ENCODE measurements around the gene SRR. TPM values are rescaled to one million over a fixed set of nuclear protein-coding genes. Genes with fewer than 3 reads are reported as not detected.

The SRR gene
- total RNA-seq, 3 donors from 2014 or later, result 9.7 to 13.3 (median 10.2) TPM

- DNase-seq (ENCODE audit: low spot score in 2 of 2), result no peak
- no peaks in the 10 kb centered on the region for H3K36me3 ChIP-seq
- H3K27me3 ChIP-seq, result no peaks in the 10 kb centered on the region
- H3K4me1 ChIP-seq, result no peaks in the 10 kb centered on the region
- H3K9me3 ChIP-seq, result no peaks in the 10 kb centered on the region
- TF ChIP-seq POLR2AphosphoS5 (IDR thresholded peaks at IDR 0.05), result no peak
- no peak for TF ChIP-seq POLR2A (IDR thresholded peaks at IDR 0.05)
- no peak for TF ChIP-seq CTCF (IDR thresholded peaks at IDR 0.05)
- no peak overlapping the region for H3K4me3 ChIP-seq
- intact Hi-C loops (cut with DNase I; ENCODE audit: low total_unique reads), result no loop called here
- peak overlapping the region in 1 of 2 donors; percentile 13 for H3K27ac ChIP-seq
Observed at GRCh38 chr17:2363318-2363717, 59.6 kb downstream of the SRR start.

GRCh38 chr17:2363851-2364762, 60.4 kb downstream of the SRR start:
- intact Hi-C loops (cut with DNase I; ENCODE audit: low total_unique reads), result no loop called here
- no peaks in the 10 kb centered on the region for H3K4me1 ChIP-seq
- no peaks in the 10 kb centered on the region for H3K36me3 ChIP-seq
- no peak for DNase-seq (ENCODE audit: low spot score in 2 of 2)
- H3K27ac ChIP-seq, result peak overlapping the region in 1 of 2 donors; percentile 13
- no peaks in the 10 kb centered on the region for H3K9me3 ChIP-seq
- TF ChIP-seq POLR2A (IDR thresholded peaks at IDR 0.05), result no peak
- no peak for TF ChIP-seq CTCF (IDR thresholded peaks at IDR 0.05)
- TF ChIP-seq POLR2AphosphoS5 (IDR thresholded peaks at IDR 0.05), result no peak
- no peak overlapping the region for H3K4me3 ChIP-seq
- H3K27me3 ChIP-seq, result no peaks in the 10 kb centered on the region

GRCh38 chr17:2364763-2365116, 61.0 kb downstream of the SRR start:
- H3K9me3 ChIP-seq, result no peaks in the 10 kb centered on the region
- no peaks in the 10 kb centered on the region for H3K36me3 ChIP-seq
- H3K27me3 ChIP-seq, result no peaks in the 10 kb centered on the region
- no peak for DNase-seq (ENCODE audit: low spot score in 2 of 2)
- intact Hi-C loops (cut with DNase I; ENCODE audit: low total_unique reads), result no loop called here
- H3K4me1 ChIP-seq, result no peaks in the 10 kb centered on the region
- H3K4me3 ChIP-seq, result no peak overlapping the region
- TF ChIP-seq POLR2A (IDR thresholded peaks at IDR 0.05), result no peak
- TF ChIP-seq POLR2AphosphoS5 (IDR thresholded peaks at IDR 0.05), result no peak
- no peak for TF ChIP-seq CTCF (IDR thresholded peaks at IDR 0.05)
- no peak overlapping the region for H3K27ac ChIP-seq

- Histone ChIP-seq H3K4me1 (no peaks in the 10 kb centered on the region), H3K4me3 (no peak overlapping the region), H3K27me3 (no peaks in the 10 kb centered on the region), H3K36me3 (no peaks in the 10 kb centered on the region), H3K9me3 (no peaks in the 10 kb centered on the region), H3K27ac (no peak overlapping the region)
- TF ChIP-seq POLR2A (IDR thresholded peaks at IDR 0.05) (no peak), POLR2AphosphoS5 (IDR thresholded peaks at IDR 0.05) (no peak), CTCF (IDR thresholded peaks at IDR 0.05) (no peak)
- intact Hi-C loops (cut with DNase I; ENCODE audit: low total_unique reads), result no loop called here
- DNase-seq (ENCODE audit: low spot score in 2 of 2), result no peak
Observed at GRCh38 chr17:2365132-2365531, 61.4 kb downstream of the SRR start.

GRCh38 chr17:2366747-2367494, 63.2 kb downstream of the SRR start:
- Histone ChIP-seq H3K9me3 (no peaks in the 10 kb centered on the region), H3K4me1 (no peaks in the 10 kb centered on the region), H3K27ac (no peak overlapping the region), H3K4me3 (no peak overlapping the region), H3K36me3 (no peaks in the 10 kb centered on the region), H3K27me3 (no peaks in the 10 kb centered on the region)
- TF ChIP-seq POLR2A (IDR thresholded peaks at IDR 0.05) (no peak), POLR2AphosphoS5 (IDR thresholded peaks at IDR 0.05) (no peak), CTCF (IDR thresholded peaks at IDR 0.05) (no peak)
- intact Hi-C loops (cut with DNase I; ENCODE audit: low total_unique reads), result no loop called here
- no peak for DNase-seq (ENCODE audit: low spot score in 2 of 2)

All from breast epithelium (tissue), 4 donors.